Karpas-422 (cell line): ENCODE measurements around the gene CNMD. TPM values are rescaled to one million over a fixed set of nuclear protein-coding genes. Genes with fewer than 3 reads are reported as not detected.

ENCODE experiments used
- DNase-seq: peaks from one replicate; pipeline ENCODE4 v3.0.0-alpha.2; 2015
- H2AFZ ChIP-seq: fragments of 200-600 bp; sonication (generic); 2 replicates; pipeline ENCODE4 v1.6.1; 2014; ENCODE audit warnings: antibody characterized with exemption, low read length, mixed read lengths
- H3K27ac ChIP-seq: fragments of 200-600 bp; sonication (generic); 2 replicates; pipeline ENCODE4 v1.5.1; 2014; ENCODE audit warnings: mild to moderate bottlenecking, low read length, moderate library complexity
- H3K27me3 ChIP-seq: fragments of 200-600 bp; sonication (generic); 2 replicates; pipeline ENCODE4 v1.6.1; 2014; ENCODE audit warnings: low read length, mixed read lengths
- H3K36me3 ChIP-seq: fragments of 200-600 bp; sonication (generic); 2 replicates; pipeline ENCODE4 v1.6.1; 2014; ENCODE audit warnings: low read length, mixed read lengths; ENCODE audit not compliant: insufficient read depth
- H3K4me1 ChIP-seq: fragments of 200-600 bp; sonication (generic); 2 replicates; pipeline ENCODE4 v1.6.1; 2014; ENCODE audit warnings: mild to moderate bottlenecking, low read length, mixed read lengths
- H3K4me2 ChIP-seq: fragments of 200-600 bp; sonication (generic); 2 replicates; pipeline ENCODE4 v1.6.1; 2014; ENCODE audit warnings: low read length, low read depth, mild to moderate bottlenecking; ENCODE audit not compliant: poor library complexity, severe bottlenecking
- H3K4me3 ChIP-seq: fragments of 200-600 bp; sonication (generic); 2 replicates; pipeline ENCODE4 v1.5.1; 2014; ENCODE audit warnings: mild to moderate bottlenecking, antibody characterized with exemption, low read length, mixed read lengths
- H3K79me2 ChIP-seq: fragments of 200-600 bp; sonication (generic); 2 replicates; pipeline ENCODE4 v1.6.1; 2014; ENCODE audit warnings: mild to moderate bottlenecking, low read length, mixed read lengths
- H3K9ac ChIP-seq: fragments of 200-600 bp; sonication (generic); 2 replicates; pipeline ENCODE4 v1.6.0; 2014; ENCODE audit warnings: low read length
- H3K9me2 ChIP-seq: fragments of 200-600 bp; sonication (generic), shearing (Covaris generic); replicated peaks from 2 replicates; pipeline ENCODE4 v1.6.0; 2014; ENCODE audit warnings: mild to moderate bottlenecking, low read length, moderate library complexity; ENCODE audit not compliant: insufficient read depth
- H3K9me3 ChIP-seq: fragments of 300-700, 200-600 bp; sonication (generic); 2 replicates; pipeline ENCODE4 v1.6.1; 2014; ENCODE audit warnings: low read length, mixed read lengths
- H4K20me1 ChIP-seq: fragments of 200-600 bp; sonication (generic); 2 replicates; pipeline ENCODE4 v1.6.1; 2014; ENCODE audit warnings: mild to moderate bottlenecking, antibody characterized with exemption, low read length, low read depth; ENCODE audit not compliant: insufficient read depth
- total RNA-seq: library from RNA; depleted of rRNA; stranded (reverse); fragments of >200 nt; shearing (Covaris generic); gene quantifications from 2 replicates; pipeline ENCODE4 v1.2.3, GENCODE V29; 2014; ENCODE audit warnings: low replicate concordance

Gene CNMD
- total RNA-seq, 1 experiment from 2014 or later, result not detected

DNA sequence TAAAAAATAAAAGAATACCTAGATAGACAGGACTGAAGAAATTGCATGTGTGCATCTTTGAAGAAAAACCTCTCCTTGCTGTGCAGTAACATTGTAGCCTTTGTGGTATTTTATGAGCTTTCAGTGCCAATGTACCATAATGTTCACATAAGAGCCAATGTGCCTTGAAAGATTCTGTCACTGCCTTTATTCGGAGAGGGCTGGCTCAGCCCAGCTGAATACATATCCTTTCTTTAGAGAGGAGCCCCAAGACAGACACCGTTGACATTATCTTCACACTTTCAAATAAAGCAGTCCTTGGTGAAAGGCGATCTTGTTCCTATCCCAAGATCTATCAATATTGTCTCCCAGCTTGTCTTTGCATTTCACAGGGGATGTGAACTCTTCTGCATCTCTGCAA lies 18.5 kb upstream of the CNMD start:
- Histone ChIP-seq H3K4me2 (no peak overlapping the region), H3K36me3 (no peaks in the 10 kb centered on the region), H3K9ac (no peak overlapping the region), H3K9me2 (no peaks in the 10 kb centered on the region), H3K27me3 (no peaks in the 10 kb centered on the region), H3K4me1 (no peaks in the 10 kb centered on the region), H3K9me3 (no peaks in the 10 kb centered on the region), H3K27ac (no peak overlapping the region), H2AFZ (no peak overlapping the region), H3K4me3 (no peak overlapping the region), H4K20me1 (no peaks in the 10 kb centered on the region), H3K79me2 (no peaks in the 10 kb centered on the region)
- DNase-seq, result no peak

DNA sequence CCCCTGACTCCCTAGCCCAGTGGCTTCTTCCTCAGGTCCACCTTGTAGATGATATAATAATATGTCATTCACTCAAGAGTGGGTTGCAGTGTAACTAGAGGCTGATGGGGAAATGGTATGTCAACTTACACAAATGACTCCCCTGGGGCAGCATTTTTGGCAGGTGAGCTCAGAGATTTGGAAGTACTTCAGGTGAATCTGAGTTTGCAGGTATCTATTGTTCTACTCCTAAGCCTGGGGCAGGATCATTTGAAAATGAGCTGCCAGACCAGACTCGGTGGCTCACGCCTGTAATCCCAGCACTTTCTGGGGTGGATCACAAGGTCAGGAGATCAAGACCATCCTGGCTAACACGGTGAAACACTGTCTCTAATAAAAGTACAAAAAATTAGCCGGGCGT lies 11.6 kb upstream of the CNMD start:
- Histone ChIP-seq H3K9me2 (no peaks in the 10 kb centered on the region), H2AFZ (no peak overlapping the region), H3K36me3 (no peaks in the 10 kb centered on the region), H4K20me1 (no peaks in the 10 kb centered on the region), H3K4me1 (peaks cover 6% of the 10 kb centered on the region; the same call in 1 of the 2 replicates), H3K9ac (no peak overlapping the region), H3K9me3 (no peaks in the 10 kb centered on the region), H3K27ac (no peak overlapping the region), H3K79me2 (no peaks in the 10 kb centered on the region), H3K4me2 (no peak overlapping the region), H3K27me3 (no peaks in the 10 kb centered on the region), H3K4me3 (no peak overlapping the region)
- no peak for DNase-seq

- Histone ChIP-seq H3K9me2 (no peaks in the 10 kb centered on the region), H4K20me1 (no peaks in the 10 kb centered on the region), H3K9me3 (no peaks in the 10 kb centered on the region), H3K4me2 (no peak overlapping the region), H3K27me3 (no peaks in the 10 kb centered on the region), H3K79me2 (no peaks in the 10 kb centered on the region), H3K36me3 (no peaks in the 10 kb centered on the region), H3K27ac (no peak overlapping the region), H3K4me3 (no peak overlapping the region), H3K9ac (no peak overlapping the region), H2AFZ (no peak overlapping the region), H3K4me1 (peaks cover 6% of the 10 kb centered on the region; the same call in 1 of the 2 replicates)
- DNase-seq, result no peak
These were observed 11.1 kb upstream of the CNMD start for GRCh38 chr13:52750713-52751112.

GRCh38 chr13:52749419-52749818 lies 9.8 kb upstream of the CNMD start:
- Histone ChIP-seq H3K9me3 (no peaks in the 10 kb centered on the region), H3K4me1 (peaks cover 6% of the 10 kb centered on the region; the same call in 1 of the 2 replicates), H3K4me3 (no peak overlapping the region), H3K4me2 (no peak overlapping the region), H3K79me2 (no peaks in the 10 kb centered on the region), H3K36me3 (no peaks in the 10 kb centered on the region), H3K27ac (no peak overlapping the region), H3K27me3 (no peaks in the 10 kb centered on the region), H3K9me2 (no peaks in the 10 kb centered on the region), H2AFZ (no peak overlapping the region), H4K20me1 (no peaks in the 10 kb centered on the region), H3K9ac (no peak overlapping the region)
- DNase-seq, result no peak

- H3K27ac ChIP-seq, result no peak overlapping the region
- no peaks in the 10 kb centered on the region for H3K79me2 ChIP-seq
- DNase-seq, result no peak
- H3K4me1 ChIP-seq, result peaks cover 6% of the 10 kb centered on the region; the same call in 1 of the 2 replicates
- no peaks in the 10 kb centered on the region for H4K20me1 ChIP-seq
- no peaks in the 10 kb centered on the region for H3K36me3 ChIP-seq
- no peak overlapping the region for H3K4me3 ChIP-seq
- H3K9me3 ChIP-seq, result no peaks in the 10 kb centered on the region
- no peak overlapping the region for H3K9ac ChIP-seq
- H3K27me3 ChIP-seq, result no peaks in the 10 kb centered on the region
- H3K9me2 ChIP-seq, result no peaks in the 10 kb centered on the region
- no peak overlapping the region for H2AFZ ChIP-seq
- no peak overlapping the region for H3K4me2 ChIP-seq
These were observed 6.5 kb upstream of the CNMD start for GRCh38 chr13:52746141-52746540.

DNA sequence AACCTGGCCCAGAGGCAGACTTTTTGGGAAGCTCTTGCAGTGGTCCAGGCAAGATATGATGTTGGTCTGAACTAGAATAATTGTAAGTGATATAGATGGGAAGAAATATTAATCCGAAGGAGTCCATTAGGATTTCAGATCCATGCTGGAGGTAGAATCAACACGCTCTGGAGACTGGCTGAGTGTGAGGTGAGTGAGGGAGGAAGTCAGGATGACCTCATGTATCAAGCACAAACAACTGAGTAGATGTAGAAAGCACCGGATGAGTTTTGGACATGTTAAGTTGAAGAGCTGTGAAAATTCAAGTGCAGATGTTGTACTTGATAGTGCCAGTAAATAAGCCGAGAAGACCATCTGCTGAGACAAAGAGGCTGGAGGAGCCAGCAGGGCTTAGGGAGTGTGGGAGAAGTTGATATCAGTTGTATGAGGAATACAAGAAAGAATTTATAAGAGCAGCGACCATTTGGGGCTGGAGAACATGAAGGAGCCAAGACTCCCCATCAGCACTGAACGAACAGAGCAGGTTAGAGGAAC lies 5.3 kb upstream of the CNMD start:
- Histone ChIP-seq H4K20me1 (no peaks in the 10 kb centered on the region), H3K4me2 (no peak overlapping the region), H3K27ac (no peak overlapping the region), H2AFZ (no peak overlapping the region), H3K4me3 (no peak overlapping the region), H3K9ac (no peak overlapping the region), H3K79me2 (no peaks in the 10 kb centered on the region), H3K9me3 (no peaks in the 10 kb centered on the region), H3K4me1 (peaks cover 6% of the 10 kb centered on the region; the same call in 1 of the 2 replicates), H3K27me3 (no peaks in the 10 kb centered on the region), H3K9me2 (no peaks in the 10 kb centered on the region), H3K36me3 (no peaks in the 10 kb centered on the region)
- DNase-seq, result no peak

- H3K4me2 ChIP-seq, result no peak overlapping the region
- H3K4me3 ChIP-seq, result no peak overlapping the region
- no peak overlapping the region for H3K9ac ChIP-seq
- H3K4me1 ChIP-seq, result no peaks in the 10 kb centered on the region; the same call in 1 of the 2 replicates
- no peaks in the 10 kb centered on the region for H4K20me1 ChIP-seq
- no peaks in the 10 kb centered on the region for H3K27me3 ChIP-seq
- no peaks in the 10 kb centered on the region for H3K9me2 ChIP-seq
- no peak overlapping the region for H2AFZ ChIP-seq
- no peaks in the 10 kb centered on the region for H3K9me3 ChIP-seq
- H3K27ac ChIP-seq, result no peak overlapping the region
- no peaks in the 10 kb centered on the region for H3K79me2 ChIP-seq
- no peaks in the 10 kb centered on the region for H3K36me3 ChIP-seq
- peak; percentile 48 for DNase-seq
These were observed 4.4 kb upstream of the CNMD start for GRCh38 chr13:52743988-52744387.

GRCh38 chr13:52743569-52743968 lies 3.9 kb upstream of the CNMD start:
- DNase-seq, result no peak
- no peaks in the 10 kb centered on the region for H3K36me3 ChIP-seq
- H3K9ac ChIP-seq, result no peak overlapping the region
- H3K9me3 ChIP-seq, result no peaks in the 10 kb centered on the region
- no peaks in the 10 kb centered on the region for H3K9me2 ChIP-seq
- H2AFZ ChIP-seq, result no peak overlapping the region
- no peak overlapping the region for H3K4me3 ChIP-seq
- no peaks in the 10 kb centered on the region; the same call in 1 of the 2 replicates for H3K4me1 ChIP-seq
- no peaks in the 10 kb centered on the region for H3K79me2 ChIP-seq
- H3K4me2 ChIP-seq, result no peak overlapping the region
- no peak overlapping the region for H3K27ac ChIP-seq
- H4K20me1 ChIP-seq, result no peaks in the 10 kb centered on the region
- no peaks in the 10 kb centered on the region for H3K27me3 ChIP-seq
